Activated CD4-positive, alpha-beta T cell treated with anti-CD3 and anti-CD28 coated beads for 36 hours (primary cell): ENCODE data around the gene ZNF599. TPM values are rescaled to one million over a fixed set of nuclear protein-coding genes. Genes with fewer than 3 reads are reported as not detected.

Source experiments
- ATAC-seq: fragments of 200-7000 bp; cut with Tn5 transposase; one replicate; pipeline ENCODE4 v1.10.0; 2021; ENCODE audit warnings: mild to moderate bottlenecking, moderate library complexity
- CTCF ChIA-PET: fragments of 350-600 bp; sonication (Branson Sonifier 250); formaldehyde crosslinking; loops from one replicate; lab custom pipeline; 2021; ENCODE audit warnings: antibody characterized with exemption; lab: Charles Lee
- POLR2A ChIA-PET: fragments of 350-600 bp; sonication (Branson Sonifier 250); formaldehyde crosslinking; loops from one replicate; lab custom pipeline; 2021; ENCODE audit warnings: antibody characterized with exemption, inconsistent platforms; lab: Charles Lee
- DNase-seq: peaks from one replicate; pipeline ENCODE4 v3.0.0-alpha.2; 2020
- H3K27ac Mint-ChIP-seq: one replicate; pipeline ENCODE4 v1.8.0; 2021; ENCODE audit warnings: mixed read lengths
- H3K27me3 Mint-ChIP-seq: one replicate; pipeline ENCODE4 v1.8.0; 2021; ENCODE audit warnings: mixed read lengths
- H3K36me3 Mint-ChIP-seq: one replicate; pipeline ENCODE4 v1.8.0; 2021; ENCODE audit warnings: low read depth, mixed read lengths
- H3K4me1 Mint-ChIP-seq: one replicate; pipeline ENCODE4 v1.8.0; 2021; ENCODE audit warnings: mixed read lengths
- H3K4me3 Mint-ChIP-seq: one replicate; pipeline ENCODE4 v1.8.0; 2021; ENCODE audit warnings: mild to moderate bottlenecking, moderate library complexity, mixed read lengths
- H3K9me3 Mint-ChIP-seq: one replicate; pipeline ENCODE4 v1.8.0; 2021; ENCODE audit warnings: low read depth, mixed read lengths
- intact Hi-C, 2 experiments: fragments of 100-400 bp; cut with DNase I in 1 of 2; cut with micrococcal nuclease in 1 of 2; formaldehyde crosslinking; loops; one replicate each; pipeline versions ENCODE4 v1.14.2 to v1.15.1; 2022 to 2024; cut with DNase I, micrococcal nuclease
- total RNA-seq, 2 experiments: library from RNA; stranded (reverse); gene quantifications; one replicate each; pipeline ENCODE4 v1.2.3, GENCODE V29; 2021

The ZNF599 gene
- total RNA-seq, 2 experiments from 2014 or later, result 3.5 to 3.7 TPM

DNA sequence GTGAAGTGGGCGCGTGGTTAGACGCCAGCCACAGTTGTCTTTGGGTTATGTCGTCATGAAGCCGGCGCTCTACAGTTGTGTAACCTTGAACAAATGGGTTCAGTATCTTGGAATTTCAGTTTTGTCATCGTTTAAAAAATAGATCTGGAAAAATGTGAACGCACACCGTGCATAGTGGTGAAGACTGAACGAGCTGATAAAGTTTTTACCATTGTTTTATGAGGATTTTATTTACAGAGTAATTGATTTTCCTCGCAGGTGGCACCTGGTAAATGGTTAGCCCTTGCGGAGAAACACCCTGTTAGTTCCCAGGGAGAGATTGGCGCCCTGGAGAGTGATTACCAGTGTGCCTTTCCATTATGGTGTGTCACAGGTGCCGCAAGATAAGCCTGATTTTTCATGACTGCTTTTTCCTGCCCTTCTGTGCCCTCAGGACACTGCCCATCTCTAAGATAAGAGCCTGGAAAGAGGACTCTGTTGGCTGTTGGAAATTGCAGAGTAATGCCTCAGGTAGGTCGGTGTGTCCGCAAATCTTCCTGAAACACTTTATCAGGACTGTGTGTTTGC, 38.4 kb downstream of the ZNF599 start:
- intact Hi-C loops, result loop anchor here (1.0 to 10.0 kb wide), 6 partner anchors 39 to 1360 kb away; partner anchors contain the start of genes SCGB2B2 (in 2 of the 2), ZNF302 (in 2 of the 2), CEBPG (in 1 of the 2) and ZNF30 (in 1 of the 2)
- Mint-ChIP-seq H3K9me3 (peaks cover 8% of the 10 kb centered on the region), H3K27ac (peak overlapping the region; percentile 92), H3K27me3 (no peaks in the 10 kb centered on the region), H3K4me3 (peak overlapping the region; percentile 96), H3K36me3 (peaks cover 40% of the 10 kb centered on the region), H3K4me1 (peaks cover 22% of the 10 kb centered on the region)
- ChIA-PET CTCF (interaction anchor here (0.7 kb wide), 1 partner anchor 564 kb away, joined by 3 read pairs; no protein-coding TSS in a partner anchor), POLR2A (interaction anchor here (1.6 kb wide), 1 partner anchor 57 kb away, joined by 11 read pairs; the partner anchor contains the start of genes SCGB2B2 and ZNF302)
- no peak for DNase-seq
- no peak for ATAC-seq

DNA sequence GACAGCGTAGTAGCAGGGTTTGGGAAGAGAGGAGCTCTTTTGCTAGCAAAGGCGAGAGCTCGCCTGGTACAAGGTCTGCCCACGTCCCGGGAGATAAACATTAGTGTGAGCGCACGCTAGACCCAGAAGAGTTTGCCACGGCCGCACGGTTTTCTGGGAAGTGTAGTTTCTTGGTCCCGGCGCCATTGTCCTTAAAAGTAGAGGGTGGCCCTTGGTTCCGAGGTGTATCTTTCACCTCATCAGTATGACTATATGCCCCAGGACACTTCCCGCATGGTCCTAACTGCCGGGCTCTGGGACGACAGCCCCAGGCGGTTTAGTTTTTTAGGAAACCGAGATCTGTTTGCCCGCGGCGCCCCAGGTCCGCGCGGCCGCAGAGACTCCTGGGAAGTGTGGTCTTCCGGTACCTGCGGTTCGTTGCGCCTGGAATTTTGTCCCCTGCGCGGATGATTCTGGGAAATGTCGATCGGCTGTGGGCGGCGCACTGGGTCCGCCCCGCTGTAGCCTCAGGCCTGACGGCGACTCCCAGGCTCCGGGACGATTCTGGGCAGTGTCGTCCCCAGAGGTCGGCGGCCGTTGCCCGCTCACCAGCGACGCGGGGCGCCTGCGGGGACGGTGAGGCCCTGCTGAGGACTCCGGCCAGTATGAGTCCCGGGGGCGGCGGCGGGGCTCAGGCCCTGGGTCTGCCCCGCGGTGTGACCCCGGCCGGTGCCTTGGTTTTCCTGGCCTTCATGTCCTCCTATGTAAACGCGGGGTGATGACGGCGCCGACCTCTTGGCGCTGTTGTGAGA, 39.1 kb downstream of the ZNF599 start, which contains the start of gene ZNF181:
ZNF181 (plus strand) TSS at position 498 of the 791 bp plus-strand sequence. CDS start 795 bp downstream, outside the sequence.
- Mint-ChIP-seq H3K4me1 (peaks cover 22% of the 10 kb centered on the region), H3K9me3 (peaks cover 5% of the 10 kb centered on the region), H3K27me3 (no peaks in the 10 kb centered on the region), H3K36me3 (peaks cover 33% of the 10 kb centered on the region), H3K4me3 (peak within 1 kb of the TSS; percentile 96), H3K27ac (peak within 1 kb of the TSS; percentile 96)
- DNase-seq (peak; percentile 90), ATAC-seq (peak; percentile 89)
- intact Hi-C loops, result loop anchor here (1.0 to 10.0 kb wide), 8 partner anchors 39 to 1359 kb away; partner anchors contain the start of genes SCGB2B2 (in 2 of the 2), ZNF302 (in 2 of the 2), ZNF599 (in 2 of the 2) and CEBPG (in 1 of the 2)
- ChIA-PET POLR2A (interaction anchor here (0.6 to 1.6 kb wide), 2 partner anchors 11 to 56 kb away, joined by 3 to 11 read pairs; partner anchors contain the start of genes SCGB2B2 and ZNF302), CTCF (interaction anchor here (0.7 to 1.1 kb wide), 3 partner anchors 56 to 563 kb away, joined by 3 to 6 read pairs (median 3); partner anchors contain the start of gene ZNF302)

DNA sequence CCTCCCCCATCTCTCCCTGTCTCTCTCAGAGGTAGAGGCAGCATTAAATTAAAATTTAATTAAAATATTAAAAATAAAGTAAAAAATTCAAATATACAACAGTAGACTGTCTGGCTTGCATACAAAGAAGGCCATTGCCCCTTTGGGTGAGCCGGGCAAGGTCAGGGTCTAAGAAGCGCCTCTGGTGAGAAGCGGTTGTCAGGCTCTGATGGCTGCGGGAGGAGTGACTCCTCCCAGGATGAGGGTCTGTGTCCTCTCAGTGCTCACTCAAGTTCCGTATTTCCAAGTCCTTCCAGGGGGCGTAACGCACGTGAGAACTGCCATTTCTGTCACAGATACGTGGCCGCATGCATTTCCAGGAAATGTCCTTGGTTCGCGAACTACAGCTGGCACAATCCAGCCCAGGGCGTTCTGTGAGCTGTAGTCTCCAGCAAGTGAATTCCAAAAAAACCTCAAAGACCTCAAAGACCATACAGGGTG, 39.7 kb downstream of the ZNF599 start:
- ChIA-PET CTCF (interaction anchor here (0.7 to 1.1 kb wide), 2 partner anchors 55 to 251 kb away, joined by 3 to 6 read pairs; partner anchors contain the start of gene ZNF302), POLR2A (interaction anchor here (0.6 to 1.6 kb wide), 2 partner anchors 11 to 56 kb away, joined by 3 to 11 read pairs; partner anchors contain the start of genes SCGB2B2 and ZNF302)
- Mint-ChIP-seq H3K27me3 (no peaks in the 10 kb centered on the region), H3K9me3 (peaks cover 5% of the 10 kb centered on the region), H3K4me3 (peak overlapping the region; percentile 96), H3K36me3 (peaks cover 28% of the 10 kb centered on the region), H3K4me1 (peaks cover 22% of the 10 kb centered on the region), H3K27ac (peak overlapping the region; percentile 96)
- intact Hi-C loops, result loop anchor here (1.0 to 10.0 kb wide), 5 partner anchors 40 to 1359 kb away; partner anchors contain the start of genes CEBPG (in 1 of the 2), UBA2 (in 1 of the 2) and ZNF599 (in 1 of the 2)
- ATAC-seq (peak; percentile 4), DNase-seq (no peak)

- peaks cover 22% of the 10 kb centered on the region for H3K4me1 Mint-ChIP-seq
- intact Hi-C loops, result loop anchor here (1.0 to 10.0 kb wide), 5 partner anchors 41 to 1358 kb away; partner anchors contain the start of genes CEBPG (in 1 of the 2), UBA2 (in 1 of the 2) and ZNF599 (in 1 of the 2)
- H3K36me3 Mint-ChIP-seq, result peaks cover 24% of the 10 kb centered on the region
- ATAC-seq (no peak), DNase-seq (no peak)
- peaks cover 3% of the 10 kb centered on the region for H3K27me3 Mint-ChIP-seq
- H3K4me3 Mint-ChIP-seq, result peak overlapping the region; percentile 96
- ChIA-PET POLR2A (interaction anchor here (1.6 kb wide), 1 partner anchor 55 kb away, joined by 11 read pairs; the partner anchor contains the start of genes SCGB2B2 and ZNF302), CTCF (interaction anchor here (1.1 kb wide), 1 partner anchor 55 kb away, joined by 6 read pairs; the partner anchor contains the start of gene ZNF302)
- H3K9me3 Mint-ChIP-seq, result peaks cover 5% of the 10 kb centered on the region
- peak overlapping the region; percentile 63 for H3K27ac Mint-ChIP-seq
Measured at GRCh38 chr19:34732612-34733211, 40.3 kb downstream of the ZNF599 start.

- Mint-ChIP-seq H3K27ac (no peak overlapping the region), H3K4me3 (no peak overlapping the region), H3K27me3 (peaks cover 4% of the 10 kb centered on the region), H3K4me1 (peaks cover 22% of the 10 kb centered on the region), H3K9me3 (peaks cover 5% of the 10 kb centered on the region), H3K36me3 (peaks cover 18% of the 10 kb centered on the region)
- DNase-seq (no peak), ATAC-seq (no peak)
- intact Hi-C loops, result loop anchor here in 1 of 2 experiments (5.0 to 10.0 kb wide), 2 partner anchors 280 to 1357 kb away; partner anchors contain the start of gene CEBPG
- ChIA-PET POLR2A (no interaction called here), CTCF (no interaction called here)
Measured at GRCh38 chr19:34731964-34732363, 41.1 kb downstream of the ZNF599 start.

GRCh38 chr19:34731019-34731829, 41.8 kb downstream of the ZNF599 start:
- H3K4me3 Mint-ChIP-seq, result no peak overlapping the region
- no peak overlapping the region for H3K27ac Mint-ChIP-seq
- H3K4me1 Mint-ChIP-seq, result peaks cover 22% of the 10 kb centered on the region
- peaks cover 13% of the 10 kb centered on the region for H3K36me3 Mint-ChIP-seq
- peaks cover 9% of the 10 kb centered on the region for H3K27me3 Mint-ChIP-seq
- CTCF ChIA-PET, result no interaction called here
- POLR2A ChIA-PET, result no interaction called here
- intact Hi-C loops, result loop anchor here in 1 of 2 experiments (5.0 to 10.0 kb wide), 2 partner anchors 281 to 1356 kb away; partner anchors contain the start of gene CEBPG
- H3K9me3 Mint-ChIP-seq, result peaks cover 5% of the 10 kb centered on the region
- DNase-seq (no peak), ATAC-seq (no peak)

- Mint-ChIP-seq H3K4me3 (no peak overlapping the region), H3K27me3 (peaks cover 18% of the 10 kb centered on the region), H3K9me3 (no peaks in the 10 kb centered on the region), H3K4me1 (no peaks in the 10 kb centered on the region), H3K36me3 (no peaks in the 10 kb centered on the region), H3K27ac (no peak overlapping the region)
- intact Hi-C loops, result no loop called here
- POLR2A ChIA-PET, result no interaction called here
- CTCF ChIA-PET, result interaction anchor here (1.7 kb wide), 1 partner anchor 13 kb away, joined by 3 read pairs; no protein-coding TSS in a partner anchor
- ATAC-seq (no peak), DNase-seq (no peak)
Measured at GRCh38 chr19:34725400-34725799, 47.6 kb downstream of the ZNF599 start.

- POLR2A ChIA-PET, result no interaction called here
- no peak overlapping the region for H3K4me3 Mint-ChIP-seq
- H3K27ac Mint-ChIP-seq, result no peak overlapping the region
- peaks cover 14% of the 10 kb centered on the region for H3K27me3 Mint-ChIP-seq
- no peaks in the 10 kb centered on the region for H3K4me1 Mint-ChIP-seq
- intact Hi-C loops, result no loop called here
- no peaks in the 10 kb centered on the region for H3K36me3 Mint-ChIP-seq
- CTCF ChIA-PET, result interaction anchor here (1.2 kb wide), 1 partner anchor 23 kb away, joined by 3 read pairs; no protein-coding TSS in a partner anchor
- DNase-seq (no peak), ATAC-seq (no peak)
- no peaks in the 10 kb centered on the region for H3K9me3 Mint-ChIP-seq
Measured at GRCh38 chr19:34722353-34722752, 50.7 kb downstream of the ZNF599 start.

DNA sequence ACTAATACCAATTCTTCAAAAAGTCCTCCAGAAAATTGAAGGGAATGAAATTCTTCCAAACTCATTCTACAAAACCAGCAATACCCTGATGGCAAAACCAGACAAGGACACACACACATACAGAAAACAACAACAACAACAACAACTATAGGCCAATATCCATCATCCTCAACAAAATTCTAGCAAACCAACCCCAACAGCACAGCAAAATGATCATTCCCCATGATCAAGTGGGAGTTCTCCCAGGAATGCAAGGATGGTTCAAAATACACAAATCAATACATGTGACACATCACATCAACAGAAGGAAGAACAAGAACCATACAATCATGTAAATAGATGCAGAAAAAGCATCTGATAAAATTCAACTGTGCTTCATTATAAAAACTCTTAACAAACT, 57.7 kb downstream of the ZNF599 start:
- ATAC-seq (no peak), DNase-seq (no peak)
- H3K4me3 Mint-ChIP-seq, result no peak overlapping the region
- peaks cover 21% of the 10 kb centered on the region for H3K27me3 Mint-ChIP-seq
- no peak overlapping the region for H3K27ac Mint-ChIP-seq
- no peaks in the 10 kb centered on the region for H3K4me1 Mint-ChIP-seq
- H3K36me3 Mint-ChIP-seq, result peaks cover 8% of the 10 kb centered on the region
- ChIA-PET POLR2A (no interaction called here), CTCF (interaction anchor here (6.5 kb wide), 1 partner anchor 75 kb away, joined by 88 read pairs; no protein-coding TSS in a partner anchor)
- H3K9me3 Mint-ChIP-seq, result peaks cover 19% of the 10 kb centered on the region
- intact Hi-C loops, result no loop called here
